NCI-H82 (cell line): Measurements from ENCODE around the gene NSUN7.

Experiments used
- DNase-seq: peaks from one replicate; lab custom pipeline; 2025; lab: John Stamatoyannopoulos, UW

Gene NSUN7

GRCh38 chr4:40848940-40849339 is 99.2 kb downstream of the NSUN7 start:
- no peak for DNase-seq

- DNase-seq: no peak
Measured at GRCh38 chr4:40850496-40850895, 100.7 kb downstream of the NSUN7 start.

- DNase-seq: peak; percentile 61
Measured at GRCh38 chr4:40856277-40856839, 106.6 kb downstream of the NSUN7 start.

DNA sequence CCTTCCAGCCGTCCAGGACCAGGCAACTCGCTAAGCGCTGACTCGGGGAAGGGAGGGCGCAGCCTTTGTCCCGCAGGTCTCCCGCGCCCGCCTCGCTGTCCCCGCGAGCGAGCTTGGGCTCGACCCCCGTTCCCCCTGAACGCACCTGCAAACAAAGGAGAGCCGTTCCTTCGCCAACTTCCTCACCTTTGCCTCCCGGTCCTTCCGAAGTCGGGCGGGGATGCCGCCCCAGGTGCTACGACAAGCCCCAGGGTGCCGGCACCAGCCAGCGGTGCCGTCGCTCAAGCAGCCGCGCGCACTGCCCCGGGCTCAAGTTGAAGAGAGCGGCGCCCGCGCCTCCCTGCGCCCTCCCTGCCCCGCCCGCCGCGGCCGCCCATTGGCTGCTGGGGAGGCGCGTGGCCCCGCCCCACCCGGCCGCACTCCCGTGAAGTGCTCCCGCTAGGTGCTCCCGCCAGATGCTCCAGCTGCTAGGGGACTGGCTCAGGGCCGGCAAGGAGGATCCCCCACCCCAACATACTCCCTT is 107.1 kb downstream of the NSUN7 start:
- DNase-seq: peak; percentile 81

DNA sequence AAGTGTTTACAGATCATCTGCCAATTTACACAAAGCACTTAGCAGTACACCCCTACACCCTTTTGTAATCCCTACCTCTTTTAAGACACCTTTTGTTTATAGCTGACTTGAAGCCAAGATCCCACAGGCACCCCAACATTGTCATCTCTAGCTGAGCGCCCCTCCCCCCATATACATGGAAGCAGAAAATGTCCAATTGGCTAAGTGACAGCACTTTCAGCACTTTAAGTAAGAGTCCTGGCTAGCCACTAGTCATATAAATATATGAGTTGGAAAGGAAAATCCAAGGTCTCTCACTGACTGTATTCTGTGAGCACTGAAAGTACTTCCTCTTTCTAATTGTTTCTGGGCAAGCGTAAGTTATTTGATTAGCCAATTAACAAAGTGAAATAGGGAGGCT is 108.2 kb downstream of the NSUN7 start:
- DNase-seq: no peak

GRCh38 chr4:40858962-40859361 is 109.2 kb downstream of the NSUN7 start:
- no peak for DNase-seq
